ENCODE results near the gene MEGF11. TPM values are rescaled to one million over a fixed set of nuclear protein-coding genes. Genes with fewer than 3 reads are reported as not detected.

The MEGF11 gene
- total RNA-seq, 1 experiment from 2014 or later: 1.2 TPM

DNA sequence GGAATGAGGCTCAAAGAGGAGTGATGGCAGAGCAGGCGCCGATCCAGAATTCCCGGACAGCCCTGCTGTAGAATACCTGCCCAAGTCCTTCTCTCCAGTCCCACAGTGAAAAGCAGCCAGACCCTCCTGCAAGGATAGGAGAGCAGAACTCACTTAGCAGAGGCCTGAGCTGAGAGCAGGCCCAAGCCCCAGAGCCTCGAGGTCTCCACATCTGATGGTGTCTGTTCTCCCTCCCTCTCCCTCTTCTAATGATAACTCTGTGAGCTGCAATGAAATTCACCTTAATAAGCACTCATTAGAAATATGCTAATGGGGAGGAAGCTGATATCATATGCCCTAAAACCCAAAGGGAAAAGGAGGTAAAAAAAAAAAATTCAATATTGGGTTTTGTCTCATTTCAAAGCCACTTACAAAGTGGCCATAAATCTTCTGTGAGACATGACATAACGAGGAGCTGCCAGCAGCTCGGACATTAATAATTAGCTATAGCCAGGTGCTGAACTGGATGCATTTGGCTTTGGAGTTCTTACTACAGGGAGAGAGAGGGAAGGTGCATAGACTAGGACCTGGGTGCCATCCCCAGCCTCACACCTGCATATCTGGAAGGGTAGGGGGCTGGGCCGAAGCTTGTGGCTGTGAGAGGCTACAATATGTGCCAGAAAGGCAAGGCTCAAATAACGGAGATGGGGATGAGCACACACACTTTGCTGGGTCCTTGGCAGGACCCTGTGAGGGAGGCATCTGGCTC is 108.4 kb downstream of the MEGF11 start:
- H2AK5ac ChIP-seq (ENCODE audit: insufficient read length, low read length): no peak overlapping the region
- H2BK120ac ChIP-seq (ENCODE audit: low read depth, low read length, poor library complexity, severe bottlenecking): no peak overlapping the region
- H3K79me2 ChIP-seq (ENCODE audit: insufficient read depth, low read length): no peaks in the 10 kb centered on the region
- no peak overlapping the region for H3K4me2 ChIP-seq (ENCODE audit: insufficient read depth, insufficient read length, low read length)
- no peaks in the 10 kb centered on the region for H3K9me3 ChIP-seq (ENCODE audit: control insufficient read depth, low read depth, low read length)
- H3K4me1 ChIP-seq (ENCODE audit: insufficient read depth, low read length): no peaks in the 10 kb centered on the region
- H2BK5ac ChIP-seq (ENCODE audit: insufficient read length, low read length): no peak overlapping the region
- Mint-ChIP-seq H3K36me3 (ENCODE audit: insufficient read depth in 1 of 3, low read depth in 3 of 3) (no peaks in the 10 kb centered on the region), H3K4me3 (no peak overlapping the region), H3K27me3 (ENCODE audit: low read depth) (peaks cover 1% of the 10 kb centered on the region), H3K9me3 (no peaks in the 10 kb centered on the region), H3K27ac (peak overlapping the region in 1 of 3 experiments; percentile 83; a peak in 2 of 7 replicates), H3K4me1 (peaks cover 16 to 21% of the 10 kb centered on the region in 2 experiments)
- no peak overlapping the region for H3K18ac ChIP-seq (ENCODE audit: insufficient read length, low read depth, low read length)
- H3K4ac ChIP-seq (ENCODE audit: low read depth, low read length): no peak overlapping the region
- TF ChIP-seq, protein P1, sequence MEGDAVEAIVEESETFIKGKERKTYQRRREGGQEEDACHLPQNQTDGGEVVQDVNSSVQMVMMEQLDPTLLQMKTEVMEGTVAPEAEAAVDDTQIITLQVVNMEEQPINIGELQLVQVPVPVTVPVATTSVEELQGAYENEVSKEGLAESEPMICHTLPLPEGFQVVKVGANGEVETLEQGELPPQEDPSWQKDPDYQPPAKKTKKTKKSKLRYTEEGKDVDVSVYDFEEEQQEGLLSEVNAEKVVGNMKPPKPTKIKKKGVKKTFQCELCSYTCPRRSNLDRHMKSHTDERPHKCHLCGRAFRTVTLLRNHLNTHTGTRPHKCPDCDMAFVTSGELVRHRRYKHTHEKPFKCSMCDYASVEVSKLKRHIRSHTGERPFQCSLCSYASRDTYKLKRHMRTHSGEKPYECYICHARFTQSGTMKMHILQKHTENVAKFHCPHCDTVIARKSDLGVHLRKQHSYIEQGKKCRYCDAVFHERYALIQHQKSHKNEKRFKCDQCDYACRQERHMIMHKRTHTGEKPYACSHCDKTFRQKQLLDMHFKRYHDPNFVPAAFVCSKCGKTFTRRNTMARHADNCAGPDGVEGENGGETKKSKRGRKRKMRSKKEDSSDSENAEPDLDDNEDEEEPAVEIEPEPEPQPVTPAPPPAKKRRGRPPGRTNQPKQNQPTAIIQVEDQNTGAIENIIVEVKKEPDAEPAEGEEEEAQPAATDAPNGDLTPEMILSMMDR (conservative IDR thresholded peaks at IDR 0.05): no peak
- H3K23ac ChIP-seq (ENCODE audit: insufficient read length, low read depth, low read length): no peak overlapping the region
- no peak overlapping the region for H2BK15ac ChIP-seq (ENCODE audit: low read depth, low read length)
- H3K23me2 ChIP-seq (ENCODE audit: insufficient read length, low read depth, low read length, poor library complexity, severe bottlenecking): no peaks in the 10 kb centered on the region
- H3K56ac ChIP-seq (ENCODE audit: insufficient read length, low read depth, low read length): no peak overlapping the region
- no peaks in the 10 kb centered on the region for H3K79me1 ChIP-seq (ENCODE audit: insufficient read depth, low read depth, low read length, poor library complexity, severe bottlenecking)
- no peak overlapping the region for H4K8ac ChIP-seq (replicated peaks; ENCODE audit: insufficient read length, low read depth, low read length)
- H2BK20ac ChIP-seq (ENCODE audit: low read depth, low read length, poor library complexity, severe bottlenecking): no peak overlapping the region
- H4K20me1 ChIP-seq (ENCODE audit: control insufficient read depth, insufficient read depth, insufficient read length): no peaks in the 10 kb centered on the region
- no CpG with 5 or more reads among the region's 8 CpGs for WGBS (ENCODE audit: extremely low coverage, insufficient read length, low lambda C conversion rate)
- H3K9ac ChIP-seq (ENCODE audit: extremely low read depth, insufficient read length, low read length): no peak overlapping the region
- no peak overlapping the region for H3T11ph ChIP-seq (ENCODE audit: low read length)
- no peak overlapping the region for H3K27ac ChIP-seq (ENCODE audit: insufficient read length, low read depth, low read length)
- no peak overlapping the region for H2BK12ac ChIP-seq (ENCODE audit: insufficient read length, low read depth, low read length)
- no peak overlapping the region; the same call in 1 of the 2 replicates for H3K14ac ChIP-seq (ENCODE audit: insufficient read depth, low read length)
- no peak overlapping the region for H4K91ac ChIP-seq (ENCODE audit: insufficient read length, low read depth, low read length)
- no peak overlapping the region for H4K5ac ChIP-seq (ENCODE audit: insufficient read length, low read depth, low read length)
- DNase-seq: no peak
- no peak overlapping the region for H2AFZ ChIP-seq (ENCODE audit: low read length)
- no peaks in the 10 kb centered on the region for H3K27me3 ChIP-seq (ENCODE audit: insufficient read depth, low read length)
